Type B pancreatic cell (in vitro differentiated cells): ENCODE data around the gene MAPK14. TPM values are rescaled to one million over a fixed set of nuclear protein-coding genes. Genes with fewer than 3 reads are reported as not detected.

Experiments
- DNase-seq: peaks from one replicate; pipeline ENCODE4 v3.0.0; 2021; ENCODE audit warnings: mixed read lengths; ENCODE audit not compliant: unreplicated experiment; ENCODE audit errors: extremely low spot score
- H3K27ac Mint-ChIP-seq: 2 replicates; pipeline ENCODE4 v1.8.0; 2021; ENCODE audit warnings: mild to moderate bottlenecking, mixed read lengths
- H3K27me3 Mint-ChIP-seq: 2 replicates; pipeline ENCODE4 v1.8.0; 2021; ENCODE audit warnings: mixed read lengths
- H3K36me3 Mint-ChIP-seq: 2 replicates; pipeline ENCODE4 v1.8.0; 2021; ENCODE audit warnings: mixed read lengths
- H3K4me1 Mint-ChIP-seq: one replicate; pipeline ENCODE4 v1.8.0; 2021; ENCODE audit warnings: mixed read lengths; ENCODE audit not compliant: unreplicated experiment
- H3K4me3 Mint-ChIP-seq: 2 replicates; pipeline ENCODE4 v1.8.0; 2021; ENCODE audit warnings: mild to moderate bottlenecking, mixed read lengths
- H3K9me3 Mint-ChIP-seq: 2 replicates; pipeline ENCODE4 v1.8.0; 2021; ENCODE audit warnings: mixed read lengths
- CTCF ChIP-seq: fragments of 200-600 bp; sonication (generic); conservative IDR thresholded peaks from 2 replicates; pipeline ENCODE4 v1.5.0; 2021; ENCODE audit warnings: antibody characterized with exemption, mild to moderate bottlenecking
- total RNA-seq: library from RNA; stranded (reverse); gene quantifications from 2 replicates; pipeline ENCODE4 v1.2.1, GENCODE V29; 2021; ENCODE audit warnings: low replicate concordance

The MAPK14 gene
- total RNA-seq, 1 donor from 2014 or later, result 40.1 TPM

DNA sequence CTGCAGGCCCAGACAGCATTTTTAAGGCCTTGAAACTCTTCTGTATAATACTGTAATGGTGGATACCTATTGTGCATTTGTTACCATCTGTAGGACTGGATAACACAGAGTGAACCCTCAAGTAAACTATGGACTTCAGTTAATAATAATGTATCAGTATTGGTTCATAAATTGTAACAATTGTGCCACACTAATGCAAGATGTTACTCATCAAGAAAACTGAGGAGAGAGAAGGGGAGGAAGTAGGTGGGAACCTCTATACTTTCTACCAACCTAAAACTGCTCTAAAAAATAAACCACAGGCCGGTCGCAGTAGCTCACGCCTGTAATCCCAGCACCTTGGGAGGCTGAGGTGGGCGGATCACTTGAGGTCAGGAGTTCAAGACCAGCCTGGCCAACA, 113.5 kb downstream of the MAPK14 start:
- H3K4me1 Mint-ChIP-seq, result peaks cover 10% of the 10 kb centered on the region
- no peak overlapping the region for H3K4me3 Mint-ChIP-seq
- H3K27me3 Mint-ChIP-seq, result no peaks in the 10 kb centered on the region
- no peak for TF ChIP-seq CTCF
- no peak overlapping the region for H3K27ac Mint-ChIP-seq
- H3K36me3 Mint-ChIP-seq, result no peaks in the 10 kb centered on the region
- no peaks in the 10 kb centered on the region for H3K9me3 Mint-ChIP-seq
- DNase-seq, result no peak

DNA sequence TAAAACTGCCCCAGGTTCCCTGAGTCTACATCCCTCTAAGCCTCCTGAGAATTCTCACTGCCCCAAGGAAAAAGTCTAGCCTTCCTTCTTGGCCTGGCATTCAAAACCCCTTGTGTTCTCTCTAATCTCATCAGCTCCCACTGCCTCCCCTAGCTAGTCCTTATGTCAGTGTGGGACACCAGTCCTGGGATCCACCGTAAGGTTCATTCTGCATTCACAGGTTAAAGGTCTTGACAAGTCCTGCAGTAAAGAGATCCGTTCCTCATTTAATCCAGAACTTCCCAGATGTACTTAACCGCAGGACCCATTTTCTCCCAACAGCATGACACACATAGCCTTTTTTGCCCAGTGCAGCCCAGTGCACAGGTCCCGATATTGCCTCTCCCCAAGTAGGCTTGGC, 114.4 kb downstream of the MAPK14 start:
- TF ChIP-seq CTCF, result no peak
- Mint-ChIP-seq H3K4me1 (peaks cover 5% of the 10 kb centered on the region), H3K27me3 (no peaks in the 10 kb centered on the region), H3K9me3 (no peaks in the 10 kb centered on the region), H3K4me3 (no peak overlapping the region), H3K27ac (no peak overlapping the region), H3K36me3 (no peaks in the 10 kb centered on the region)
- DNase-seq, result no peak

GRCh38 chr6:36142971-36143838, 115.6 kb downstream of the MAPK14 start:
- Mint-ChIP-seq H3K27ac (no peak overlapping the region), H3K36me3 (no peaks in the 10 kb centered on the region), H3K9me3 (no peaks in the 10 kb centered on the region), H3K27me3 (no peaks in the 10 kb centered on the region), H3K4me3 (no peak overlapping the region), H3K4me1 (peaks cover 5% of the 10 kb centered on the region)
- no peak for TF ChIP-seq CTCF
- no peak for DNase-seq

DNA sequence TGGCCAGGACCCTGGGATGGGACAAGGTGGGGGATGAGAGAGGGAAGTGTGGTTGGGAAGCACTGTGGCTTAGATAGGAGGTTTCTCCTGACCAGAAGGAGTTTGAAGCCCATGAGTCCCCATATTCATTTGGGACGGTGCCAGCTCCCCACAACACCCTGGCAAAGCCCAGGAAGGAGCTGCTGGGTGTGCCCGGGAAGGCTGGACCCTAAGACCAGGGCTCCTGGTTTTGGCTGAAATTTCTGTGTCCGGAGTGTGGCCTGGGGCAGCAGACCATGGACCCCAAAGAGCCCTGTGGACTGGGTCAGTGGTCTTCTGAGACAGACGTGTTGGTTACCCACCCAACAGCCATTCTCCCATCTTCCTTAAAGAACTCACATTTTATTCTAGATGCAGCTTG, 117.9 kb downstream of the MAPK14 start:
- Mint-ChIP-seq H3K4me1 (no peaks in the 10 kb centered on the region), H3K9me3 (no peaks in the 10 kb centered on the region), H3K36me3 (no peaks in the 10 kb centered on the region), H3K4me3 (no peak overlapping the region), H3K27ac (no peak overlapping the region), H3K27me3 (no peaks in the 10 kb centered on the region)
- no peak for TF ChIP-seq CTCF
- no peak for DNase-seq

GRCh38 chr6:36147294-36147693, 119.7 kb downstream of the MAPK14 start:
- no peaks in the 10 kb centered on the region for H3K9me3 Mint-ChIP-seq
- H3K4me3 Mint-ChIP-seq, result no peak overlapping the region
- no peaks in the 10 kb centered on the region for H3K4me1 Mint-ChIP-seq
- no peaks in the 10 kb centered on the region for H3K36me3 Mint-ChIP-seq
- DNase-seq, result no peak
- TF ChIP-seq CTCF, result no peak
- H3K27ac Mint-ChIP-seq, result no peak overlapping the region
- no peaks in the 10 kb centered on the region for H3K27me3 Mint-ChIP-seq
